Measurements from ENCODE around the gene TPO.
"Not testable (repeated sequence)": the region's sequence is repeated elsewhere in the genome, so short reads cannot be mapped to it uniquely, and the experiment has no call there.

Gene TPO

GRCh38 chr2:1561259-1561658 lies 148.0 kb downstream of the TPO start:
- no peak for DNase-seq

- DNase-seq: no peak
These were observed 148.7 kb downstream of the TPO start for GRCh38 chr2:1561811-1562421.

- no peak for DNase-seq
These were observed 150.0 kb downstream of the TPO start for GRCh38 chr2:1563084-1563857.

GRCh38 chr2:1563943-1564891 lies 151.0 kb downstream of the TPO start:
- DNase-seq: peak; percentile 36

- no peak for DNase-seq
These were observed 154.5 kb downstream of the TPO start for GRCh38 chr2:1567556-1568344.

- not testable (repeated sequence) for DNase-seq
These were observed 155.0 kb downstream of the TPO start for GRCh38 chr2:1568345-1568668.

- no peak for DNase-seq
These were observed 156.7 kb downstream of the TPO start for GRCh38 chr2:1569879-1570450.

GRCh38 chr2:1571477-1572417 lies 158.5 kb downstream of the TPO start:
- DNase-seq: no peak

GRCh38 chr2:1572638-1573037 lies 159.4 kb downstream of the TPO start:
- DNase-seq: no peak

GRCh38 chr2:1577846-1578245 lies 164.6 kb downstream of the TPO start:
- no peak for DNase-seq

GRCh38 chr2:1581257-1581964 lies 168.1 kb downstream of the TPO start:
- not testable (repeated sequence) for DNase-seq

GRCh38 chr2:1581965-1582625 lies 168.8 kb downstream of the TPO start:
- DNase-seq: no peak

GRCh38 chr2:1582891-1583341 lies 169.7 kb downstream of the TPO start:
- DNase-seq: no peak

- DNase-seq: no peak
These were observed 170.8 kb downstream of the TPO start for GRCh38 chr2:1584051-1584531.

GRCh38 chr2:1584691-1585485 lies 171.6 kb downstream of the TPO start:
- no peak for DNase-seq

GRCh38 chr2:1585635-1586034 lies 172.4 kb downstream of the TPO start:
- DNase-seq: no peak

- no peak for DNase-seq
These were observed 173.1 kb downstream of the TPO start for GRCh38 chr2:1586251-1586922.

Data from CD4-positive, alpha-beta T cell treated with Interleukin-6 for 4 hours (primary cell).